Neural cell (in vitro differentiated cells): Measurements from ENCODE around the gene LPAR3. TPM values are rescaled to one million over a fixed set of nuclear protein-coding genes. Genes with fewer than 3 reads are reported as not detected.

Experiments
- H2AFZ ChIP-seq: fragments of 200-600, 300-800 bp; sonication (generic), shearing (Covaris generic); 2 replicates; pipeline ENCODE4 v1.6.0; 2014; ENCODE audit warnings: low read depth, mild to moderate bottlenecking, antibody characterized with exemption, low read length, moderate library complexity
- H3F3A ChIP-seq: fragments of 200-600 bp; shearing (Covaris generic); 2 replicates; pipeline ENCODE4 v1.6.1; 2016; ENCODE audit warnings: mild to moderate bottlenecking, moderate library complexity, mixed read lengths, antibody characterized with exemption, low read length; ENCODE audit not compliant: insufficient read depth, poor library complexity, severe bottlenecking
- H3K27ac ChIP-seq: fragments of 200-600, 300-800 bp; sonication (generic), shearing (Covaris generic); 2 replicates; pipeline ENCODE4 v1.5.1; 2014; ENCODE audit warnings: mild to moderate bottlenecking, low read length, moderate library complexity
- H3K27me3 ChIP-seq: fragments of 300-800, 200-600 bp; sonication (generic), shearing (Covaris generic); 2 replicates; pipeline ENCODE4 v1.6.0; 2014; ENCODE audit warnings: mild to moderate bottlenecking, low read depth, low read length, moderate library complexity; ENCODE audit not compliant: insufficient read depth
- H3K36me3 ChIP-seq: fragments of 300-800, 200-600 bp; sonication (generic), shearing (Covaris generic); 2 replicates; pipeline ENCODE4 v1.5.1; 2014; ENCODE audit warnings: mild to moderate bottlenecking, antibody characterized with exemption, low read length, moderate library complexity; ENCODE audit not compliant: insufficient read depth
- H3K4me2 ChIP-seq: fragments of 300-800, 200-600 bp; sonication (generic), shearing (Covaris generic); 2 replicates; pipeline ENCODE4 v1.6.0; 2014; ENCODE audit warnings: mild to moderate bottlenecking, low read length
- H3K4me3 ChIP-seq: fragments of 300-800, 200-600 bp; sonication (generic), shearing (Covaris generic); 2 replicates; pipeline ENCODE4 v1.5.1; 2014; ENCODE audit warnings: mild to moderate bottlenecking, low read length, moderate library complexity
- H3K79me2 ChIP-seq: fragments of 200-600 bp; shearing (Covaris generic); replicated peaks from 2 replicates; pipeline ENCODE4 v1.6.0; 2014; ENCODE audit warnings: mild to moderate bottlenecking, low read length, moderate library complexity; ENCODE audit not compliant: insufficient read depth
- H3K9ac ChIP-seq: fragments of 300-800, 200-600 bp; sonication (generic), shearing (Covaris generic); 2 replicates; pipeline ENCODE4 v1.6.1; 2016; ENCODE audit warnings: mild to moderate bottlenecking, low read length, mixed read lengths
- H3K9me2 ChIP-seq: fragments of 200-600 bp; shearing (Covaris generic); 2 replicates; pipeline ENCODE4 v1.6.1; 2016; ENCODE audit warnings: mild to moderate bottlenecking, low read length, mixed read lengths; ENCODE audit not compliant: insufficient read depth
- H3K9me3 ChIP-seq: fragments of 200-600, 300-800 bp; sonication (generic), shearing (Covaris generic); 2 replicates; pipeline ENCODE4 v1.6.1; 2016; ENCODE audit warnings: mild to moderate bottlenecking, mixed run types, low read length, moderate library complexity, mixed read lengths
- H4K20me1 ChIP-seq: fragments of 200-600 bp; shearing (Covaris generic); 2 replicates; pipeline ENCODE4 v1.6.1; 2016; ENCODE audit warnings: mild to moderate bottlenecking, mixed run types; ENCODE audit not compliant: insufficient read depth
- EP300 ChIP-seq: fragments of 450-650 bp; conservative IDR thresholded peaks from 2 replicates; pipeline ENCODE4 v1.6.1; 2014; ENCODE audit warnings: antibody characterized with exemption, mild to moderate bottlenecking, moderate library complexity; ENCODE audit not compliant: poor library complexity, severe bottlenecking
- EZH2 ChIP-seq: fragments of 200-600, 300-800 bp; shearing (Covaris generic), sonication (generic); IDR thresholded peaks from 2 replicates; pipeline ENCODE4 v1.6.1; 2014; ENCODE audit warnings: antibody characterized with exemption, low read length, borderline replicate concordance, mild to moderate bottlenecking; ENCODE audit not compliant: insufficient read depth, poor library complexity, severe bottlenecking
- MXI1 ChIP-seq: fragments of 450-650 bp; conservative IDR thresholded peaks from 2 replicates; pipeline ENCODE4 v1.6.1; 2014; ENCODE audit warnings: antibody characterized with exemption, mild to moderate bottlenecking; ENCODE audit not compliant: poor library complexity, severe bottlenecking
- POLR2AphosphoS5 ChIP-seq: IDR thresholded peaks from 2 replicates; pipeline ENCODE4 v1.6.1; 2012
- RAD21 ChIP-seq: fragments of 450-650 bp; conservative IDR thresholded peaks from 2 replicates; pipeline ENCODE4 v1.6.1; 2014; ENCODE audit warnings: antibody characterized with exemption, mild to moderate bottlenecking, moderate library complexity
- SMC3 ChIP-seq: fragments of 450-650 bp; conservative IDR thresholded peaks from 2 replicates; pipeline ENCODE4 v1.6.1; 2014; ENCODE audit warnings: antibody characterized with exemption, mild to moderate bottlenecking, moderate library complexity; ENCODE audit not compliant: poor library complexity
- TAF1 ChIP-seq: IDR thresholded peaks from 2 replicates; pipeline ENCODE4 v1.6.1; 2012; ENCODE audit warnings: low read depth
- polyA plus RNA-seq: library from polyadenylated mRNA; depleted of rRNA; stranded (reverse); fragments of >200 nt; gene quantifications from 2 replicates; pipeline ENCODE4 v1.2.3, GENCODE V29; 2014
- TF ChIP-seq, protein P1 (sequence below): IDR thresholded peaks from 2 replicates; pipeline ENCODE4 v1.6.1; 2012; ENCODE audit warnings: borderline replicate concordance
- TF ChIP-seq, protein P2 (sequence below): fragments of 450-650 bp; IDR thresholded peaks from 2 replicates; pipeline ENCODE4 v1.5.1; 2014; ENCODE audit warnings: antibody characterized with exemption, mild to moderate bottlenecking, moderate library complexity; ENCODE audit not compliant: poor library complexity, severe bottlenecking

Gene LPAR3
- polyA plus RNA-seq, 1 donor from 2014 or later = not detected

DNA sequence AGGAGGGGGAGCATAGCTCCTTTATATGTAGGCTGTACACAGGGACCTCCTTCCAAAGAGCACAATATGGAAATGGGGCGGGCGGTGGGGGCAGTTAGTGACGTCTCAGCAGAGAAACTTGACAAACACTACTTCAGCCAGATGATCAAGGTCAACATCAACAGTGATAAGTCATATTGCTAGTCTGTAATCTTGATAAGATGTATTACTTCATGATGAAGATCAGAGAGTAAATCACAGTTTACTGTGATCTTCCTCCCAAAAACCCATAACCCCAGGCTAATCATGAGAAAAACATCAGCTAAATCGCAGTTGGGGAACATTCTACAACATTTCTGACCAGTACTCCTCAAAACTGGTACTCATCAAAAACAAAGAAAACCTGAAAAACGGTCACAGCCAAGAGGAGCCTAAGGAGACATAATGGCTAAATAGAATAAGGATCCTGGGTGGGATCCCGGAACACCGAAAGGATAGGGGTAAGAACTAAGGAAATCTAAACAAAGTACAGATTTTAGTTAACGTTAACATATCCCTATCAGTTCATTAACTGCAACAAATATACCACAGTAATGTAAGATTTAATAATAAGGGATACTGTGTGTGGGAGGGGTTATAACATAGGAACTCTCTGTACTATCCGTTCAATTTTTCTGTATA is 20.2 kb downstream of the LPAR3 start:
- no peak overlapping the region for H3K4me2 ChIP-seq

GRCh38 chr1:84871181-84871580 is 21.8 kb downstream of the LPAR3 start:
- no peak overlapping the region for H3K4me3 ChIP-seq
- no peaks in the 10 kb centered on the region for H3K9me3 ChIP-seq
- no peak overlapping the region for H3K9ac ChIP-seq
- no peak overlapping the region for H2AFZ ChIP-seq
- no peaks in the 10 kb centered on the region for H3K79me2 ChIP-seq
- no peaks in the 10 kb centered on the region for H4K20me1 ChIP-seq
- H3F3A ChIP-seq = no peaks in the 10 kb centered on the region
- no peak overlapping the region for H3K27ac ChIP-seq
- TF ChIP-seq SMC3 = no peak
- no peak for TF ChIP-seq EP300
- TF ChIP-seq, protein P1, sequence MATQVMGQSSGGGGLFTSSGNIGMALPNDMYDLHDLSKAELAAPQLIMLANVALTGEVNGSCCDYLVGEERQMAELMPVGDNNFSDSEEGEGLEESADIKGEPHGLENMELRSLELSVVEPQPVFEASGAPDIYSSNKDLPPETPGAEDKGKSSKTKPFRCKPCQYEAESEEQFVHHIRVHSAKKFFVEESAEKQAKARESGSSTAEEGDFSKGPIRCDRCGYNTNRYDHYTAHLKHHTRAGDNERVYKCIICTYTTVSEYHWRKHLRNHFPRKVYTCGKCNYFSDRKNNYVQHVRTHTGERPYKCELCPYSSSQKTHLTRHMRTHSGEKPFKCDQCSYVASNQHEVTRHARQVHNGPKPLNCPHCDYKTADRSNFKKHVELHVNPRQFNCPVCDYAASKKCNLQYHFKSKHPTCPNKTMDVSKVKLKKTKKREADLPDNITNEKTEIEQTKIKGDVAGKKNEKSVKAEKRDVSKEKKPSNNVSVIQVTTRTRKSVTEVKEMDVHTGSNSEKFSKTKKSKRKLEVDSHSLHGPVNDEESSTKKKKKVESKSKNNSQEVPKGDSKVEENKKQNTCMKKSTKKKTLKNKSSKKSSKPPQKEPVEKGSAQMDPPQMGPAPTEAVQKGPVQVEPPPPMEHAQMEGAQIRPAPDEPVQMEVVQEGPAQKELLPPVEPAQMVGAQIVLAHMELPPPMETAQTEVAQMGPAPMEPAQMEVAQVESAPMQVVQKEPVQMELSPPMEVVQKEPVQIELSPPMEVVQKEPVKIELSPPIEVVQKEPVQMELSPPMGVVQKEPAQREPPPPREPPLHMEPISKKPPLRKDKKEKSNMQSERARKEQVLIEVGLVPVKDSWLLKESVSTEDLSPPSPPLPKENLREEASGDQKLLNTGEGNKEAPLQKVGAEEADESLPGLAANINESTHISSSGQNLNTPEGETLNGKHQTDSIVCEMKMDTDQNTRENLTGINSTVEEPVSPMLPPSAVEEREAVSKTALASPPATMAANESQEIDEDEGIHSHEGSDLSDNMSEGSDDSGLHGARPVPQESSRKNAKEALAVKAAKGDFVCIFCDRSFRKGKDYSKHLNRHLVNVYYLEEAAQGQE = no peak
- no peak for TF ChIP-seq MXI1
- no peak for TF ChIP-seq TAF1
- TF ChIP-seq, protein P2, sequence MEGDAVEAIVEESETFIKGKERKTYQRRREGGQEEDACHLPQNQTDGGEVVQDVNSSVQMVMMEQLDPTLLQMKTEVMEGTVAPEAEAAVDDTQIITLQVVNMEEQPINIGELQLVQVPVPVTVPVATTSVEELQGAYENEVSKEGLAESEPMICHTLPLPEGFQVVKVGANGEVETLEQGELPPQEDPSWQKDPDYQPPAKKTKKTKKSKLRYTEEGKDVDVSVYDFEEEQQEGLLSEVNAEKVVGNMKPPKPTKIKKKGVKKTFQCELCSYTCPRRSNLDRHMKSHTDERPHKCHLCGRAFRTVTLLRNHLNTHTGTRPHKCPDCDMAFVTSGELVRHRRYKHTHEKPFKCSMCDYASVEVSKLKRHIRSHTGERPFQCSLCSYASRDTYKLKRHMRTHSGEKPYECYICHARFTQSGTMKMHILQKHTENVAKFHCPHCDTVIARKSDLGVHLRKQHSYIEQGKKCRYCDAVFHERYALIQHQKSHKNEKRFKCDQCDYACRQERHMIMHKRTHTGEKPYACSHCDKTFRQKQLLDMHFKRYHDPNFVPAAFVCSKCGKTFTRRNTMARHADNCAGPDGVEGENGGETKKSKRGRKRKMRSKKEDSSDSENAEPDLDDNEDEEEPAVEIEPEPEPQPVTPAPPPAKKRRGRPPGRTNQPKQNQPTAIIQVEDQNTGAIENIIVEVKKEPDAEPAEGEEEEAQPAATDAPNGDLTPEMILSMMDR = no peak
- no peak for TF ChIP-seq RAD21
- no peak for TF ChIP-seq POLR2AphosphoS5
- no peak for TF ChIP-seq EZH2
- no peaks in the 10 kb centered on the region for H3K27me3 ChIP-seq
- H3K36me3 ChIP-seq = no peaks in the 10 kb centered on the region
- no peaks in the 10 kb centered on the region for H3K9me2 ChIP-seq
- H3K4me2 ChIP-seq = no peak overlapping the region

More for the DNA sequence above, 20.2 kb downstream of the LPAR3 start:
- no peaks in the 10 kb centered on the region for H4K20me1 ChIP-seq
- no peak overlapping the region for H3K9ac ChIP-seq
- H2AFZ ChIP-seq = no peak overlapping the region
- H3K9me3 ChIP-seq = no peaks in the 10 kb centered on the region
- no peaks in the 10 kb centered on the region for H3F3A ChIP-seq
- H3K27me3 ChIP-seq = no peaks in the 10 kb centered on the region
- no peaks in the 10 kb centered on the region for H3K36me3 ChIP-seq
- H3K9me2 ChIP-seq = no peaks in the 10 kb centered on the region
- H3K79me2 ChIP-seq = no peaks in the 10 kb centered on the region
- H3K27ac ChIP-seq = no peak overlapping the region
- H3K4me3 ChIP-seq = no peak overlapping the region
- TF ChIP-seq, protein P1 = no peak
